CD4-positive, CD25-positive, alpha-beta regulatory T cell (primary cell): ENCODE data around the gene VPS9D1. TPM values are rescaled to one million over a fixed set of nuclear protein-coding genes. Genes with fewer than 3 reads are reported as not detected.

Experiments used
- ATAC-seq, 2 donors: fragments of 150-1000 bp; cut with Tn5 transposase; one replicate each; pipeline ENCODE4 v1.10.0; 2021; ENCODE audit warnings: low read depth in 2 of 2, moderate number of reproducible peaks in 2 of 2, moderate library complexity in 1 of 2
- DNase-seq, 3 donors: peaks; one replicate each; pipeline versions ENCODE4 v3.0.0 to v3.0.0-alpha.2; 2012 to 2022; ENCODE audit warnings: mixed read lengths in 1 of 3
- H3K27ac ChIP-seq: one replicate; pipeline ENCODE4 v1.7.0; 2013; ENCODE audit warnings: mild to moderate bottlenecking, low read length; ENCODE audit not compliant: insufficient read depth, poor library complexity, severe bottlenecking
- H3K27me3 ChIP-seq: one replicate; pipeline ENCODE4 v1.7.0; 2013; ENCODE audit warnings: low read length; ENCODE audit not compliant: control insufficient read depth, insufficient read depth
- H3K36me3 ChIP-seq: one replicate; pipeline ENCODE4 v1.7.0; 2013; ENCODE audit warnings: mild to moderate bottlenecking, low read length, moderate library complexity; ENCODE audit not compliant: control insufficient read depth, insufficient read depth
- H3K4me1 ChIP-seq: 2 replicates; pipeline ENCODE4 v1.7.0; 2013; ENCODE audit warnings: mild to moderate bottlenecking, low read length; ENCODE audit not compliant: insufficient read depth, control insufficient read depth, poor library complexity, severe bottlenecking
- H3K4me3 ChIP-seq: one replicate; pipeline ENCODE4 v1.7.0; 2013; ENCODE audit warnings: low read depth, mild to moderate bottlenecking, low read length, moderate library complexity
- H3K9me3 ChIP-seq, 2 experiments: 1 replicate in 1 of 2; 2 replicates in 1 of 2; pipeline ENCODE4 v1.7.0; 2013; ENCODE audit warnings: low read length in 2 of 2, mild to moderate bottlenecking in 1 of 2, moderate library complexity in 1 of 2; ENCODE audit not compliant: control insufficient read depth in 2 of 2
- H3K27ac Mint-ChIP-seq, 3 donors: one replicate each; pipeline ENCODE4 v1.8.0; 2020 to 2022; ENCODE audit warnings: mild to moderate bottlenecking in 3 of 3, mixed read lengths in 3 of 3, moderate library complexity in 2 of 3
- H3K27me3 Mint-ChIP-seq: one replicate; pipeline ENCODE4 v1.8.0; 2022; ENCODE audit warnings: mild to moderate bottlenecking, mixed read lengths
- H3K36me3 Mint-ChIP-seq: one replicate; pipeline ENCODE4 v1.8.0; 2020; ENCODE audit warnings: mixed read lengths
- H3K4me1 Mint-ChIP-seq, 4 donors: one replicate each; pipeline ENCODE4 v1.8.0; 2020 to 2022; ENCODE audit warnings: mixed read lengths in 4 of 4, mild to moderate bottlenecking in 1 of 4
- H3K4me3 Mint-ChIP-seq, 4 donors: one replicate each; pipeline ENCODE4 v1.8.0; 2020 to 2022; ENCODE audit warnings: mild to moderate bottlenecking in 4 of 4, mixed read lengths in 4 of 4, moderate library complexity in 3 of 4
- H3K9me3 Mint-ChIP-seq, 7 donors: one replicate each; pipeline ENCODE4 v1.8.0; 2020 to 2022; ENCODE audit warnings: mixed read lengths in 7 of 7, mild to moderate bottlenecking in 3 of 7, moderate library complexity in 2 of 7
- polyA plus RNA-seq, 4 donors: library from polyadenylated mRNA; unstranded; fragments of 300-500 nt; fragmentation: Illumina TruSeq; gene quantifications; one replicate each; pipeline ENCODE4 v1.2.3, GENCODE V29; 2021
- total RNA-seq: library from RNA; stranded (reverse); gene quantifications from one replicate; pipeline ENCODE4 v1.2.3, GENCODE V29; 2022

Gene VPS9D1
- total and polyA plus RNA-seq, 5 donors from 2014 or later = 0.13 to 22.0 (median 0.35) TPM

DNA sequence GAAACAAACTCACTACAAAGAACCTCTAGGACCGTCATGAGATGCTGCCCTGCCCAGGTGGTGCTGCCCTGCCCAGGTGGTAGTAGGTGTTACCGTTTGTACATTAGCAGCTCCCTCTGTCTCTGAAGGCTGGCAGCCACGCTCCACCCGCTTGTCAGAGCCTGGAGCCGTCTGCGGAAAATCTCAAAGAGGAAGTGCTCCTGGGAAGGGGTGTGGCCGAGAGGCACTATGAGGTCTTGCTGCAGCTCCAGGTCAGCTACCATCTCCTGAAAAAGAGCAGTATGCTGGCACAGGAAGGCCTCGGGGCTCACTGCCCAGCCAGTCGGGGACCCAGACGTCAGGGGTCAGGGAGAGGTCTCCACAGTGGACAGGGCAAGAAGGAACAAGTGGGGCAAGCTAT is 28.9 kb upstream of the VPS9D1 start:
- Mint-ChIP-seq H3K4me1 (peaks cover 0 to 17% (median 3%) of the 10 kb centered on the region in 4 donors), H3K9me3 (peaks cover 0 to 1% (median 0%) of the 10 kb centered on the region in 7 donors), H3K4me3 (no peak overlapping the region), H3K27me3 (no peaks in the 10 kb centered on the region), H3K27ac (peak overlapping the region; percentile 62 to 96 (median 69)), H3K36me3 (peaks cover 4% of the 10 kb centered on the region)
- ATAC-seq (no peak), DNase-seq (no peak)
- Histone ChIP-seq H3K27me3 (no peaks in the 10 kb centered on the region), H3K36me3 (peaks cover 39% of the 10 kb centered on the region), H3K4me3 (no peak overlapping the region), H3K4me1 (no peaks in the 10 kb centered on the region), H3K9me3 (no peaks in the 10 kb centered on the region), H3K27ac (no peak overlapping the region)

DNA sequence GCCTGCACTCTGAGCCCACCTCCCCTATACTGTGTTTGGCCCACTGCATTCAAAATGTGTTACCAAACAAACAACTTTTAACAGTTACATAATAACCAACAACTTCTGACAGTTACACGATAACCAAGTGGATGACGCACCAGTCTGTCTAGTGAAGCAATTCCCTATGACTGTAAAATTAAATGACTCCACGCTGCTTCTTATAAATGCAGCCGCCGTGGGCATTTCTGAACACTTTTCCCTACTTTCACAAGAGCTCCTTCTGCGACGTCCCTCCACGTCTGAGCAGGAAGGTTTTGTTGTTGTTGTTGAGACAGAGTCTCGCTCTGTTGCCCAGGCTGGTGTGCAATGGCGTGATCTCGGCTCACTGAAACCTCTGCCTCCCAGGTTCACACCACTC is 28.2 kb upstream of the VPS9D1 start:
- Histone ChIP-seq H3K4me1 (no peaks in the 10 kb centered on the region), H3K36me3 (peaks cover 43% of the 10 kb centered on the region), H3K27ac (no peak overlapping the region), H3K27me3 (no peaks in the 10 kb centered on the region), H3K9me3 (no peaks in the 10 kb centered on the region), H3K4me3 (no peak overlapping the region)
- no peaks in the 10 kb centered on the region for H3K27me3 Mint-ChIP-seq
- peaks cover 0 to 1% (median 0%) of the 10 kb centered on the region in 7 donors for H3K9me3 Mint-ChIP-seq
- DNase-seq = no peak
- no peak for ATAC-seq
- H3K4me3 Mint-ChIP-seq = no peak overlapping the region
- peak overlapping the region in 1 of 3 donors; percentile 69 for H3K27ac Mint-ChIP-seq
- peaks cover 4% of the 10 kb centered on the region for H3K36me3 Mint-ChIP-seq
- peaks cover 0 to 14% (median 5%) of the 10 kb centered on the region in 4 donors for H3K4me1 Mint-ChIP-seq

DNA sequence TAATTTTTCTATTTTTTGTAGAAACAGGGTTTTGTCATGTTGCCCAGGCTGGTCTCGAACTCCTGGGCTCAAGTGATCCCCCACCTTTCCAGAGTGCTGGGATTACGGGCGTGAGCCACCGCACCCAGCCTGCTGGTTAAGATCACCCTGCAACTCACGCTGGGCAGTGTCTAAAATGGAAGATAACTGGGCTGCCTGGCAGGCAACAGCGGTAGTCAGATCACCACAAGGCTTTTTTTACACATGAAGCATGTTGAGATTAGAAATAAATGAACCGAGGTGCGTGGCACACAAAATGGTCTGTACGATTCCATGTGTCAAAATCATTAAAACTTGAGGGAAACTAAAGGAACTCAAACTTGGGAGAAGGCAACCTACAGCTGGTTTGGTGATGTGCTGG is 27.4 kb upstream of the VPS9D1 start:
- no peaks in the 10 kb centered on the region for H3K4me1 ChIP-seq
- ATAC-seq (no peak), DNase-seq (no peak)
- H3K36me3 Mint-ChIP-seq = peaks cover 4% of the 10 kb centered on the region
- no peaks in the 10 kb centered on the region for H3K9me3 ChIP-seq
- peaks cover 0 to 1% (median 0%) of the 10 kb centered on the region in 7 donors for H3K9me3 Mint-ChIP-seq
- peaks cover 43% of the 10 kb centered on the region for H3K36me3 ChIP-seq
- H3K4me3 ChIP-seq = no peak overlapping the region
- peaks cover 0 to 10% (median 5%) of the 10 kb centered on the region in 4 donors for H3K4me1 Mint-ChIP-seq
- no peak overlapping the region for H3K27ac ChIP-seq
- peak overlapping the region in 1 of 3 donors; percentile 35 for H3K27ac Mint-ChIP-seq
- no peaks in the 10 kb centered on the region for H3K27me3 ChIP-seq
- H3K27me3 Mint-ChIP-seq = no peaks in the 10 kb centered on the region
- no peak overlapping the region for H3K4me3 Mint-ChIP-seq

DNA sequence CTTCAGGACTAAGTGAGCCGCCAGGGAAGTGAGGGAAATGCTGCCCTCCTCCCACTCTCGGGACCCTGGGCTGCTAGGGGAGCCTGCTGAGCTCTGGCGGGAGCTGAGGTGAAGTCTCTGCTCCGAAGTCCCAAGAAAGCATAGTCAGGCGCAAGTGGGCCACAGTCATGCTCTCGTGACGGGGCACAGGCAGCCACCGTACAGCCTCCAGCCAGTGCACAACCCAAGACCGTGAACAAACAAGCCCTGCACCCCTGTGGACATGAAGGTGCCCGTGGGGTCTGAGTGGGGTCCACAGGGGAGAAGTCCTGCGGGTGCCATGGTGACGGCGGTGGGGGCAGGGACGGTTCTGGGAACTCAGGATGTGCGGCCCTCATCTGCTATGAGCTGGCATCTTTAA is 25.3 kb upstream of the VPS9D1 start:
- no peak overlapping the region for H3K4me3 Mint-ChIP-seq
- H3K36me3 ChIP-seq = peaks cover 46% of the 10 kb centered on the region
- no peaks in the 10 kb centered on the region for H3K27me3 Mint-ChIP-seq

DNA sequence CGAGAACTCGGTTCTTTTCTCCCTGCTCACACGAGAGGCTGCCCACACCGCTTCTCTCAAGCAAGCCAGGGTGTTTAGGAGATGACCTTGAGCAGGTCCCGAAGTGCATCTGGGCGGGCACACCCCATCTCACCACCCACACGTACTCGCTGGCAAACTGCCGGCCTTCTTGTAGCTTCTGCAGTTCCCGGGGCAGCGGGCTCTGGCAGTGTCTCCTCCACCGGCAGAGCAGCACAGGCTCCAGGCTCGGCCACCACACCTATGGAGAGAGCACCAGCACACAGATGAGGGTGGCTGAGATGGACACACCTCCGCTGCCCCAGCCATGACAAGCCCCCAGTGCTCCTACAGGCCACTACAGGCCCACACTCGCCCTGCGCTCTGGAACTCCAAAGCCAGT is 24.1 kb upstream of the VPS9D1 start:
- Mint-ChIP-seq H3K4me3 (no peak overlapping the region), H3K27ac (no peak overlapping the region), H3K9me3 (peaks cover 0 to 1% (median 0%) of the 10 kb centered on the region in 7 donors), H3K36me3 (peaks cover 4% of the 10 kb centered on the region), H3K27me3 (no peaks in the 10 kb centered on the region), H3K4me1 (peaks cover 0 to 17% (median 3%) of the 10 kb centered on the region in 4 donors)
- Histone ChIP-seq H3K36me3 (peaks cover 52% of the 10 kb centered on the region), H3K27ac (no peak overlapping the region), H3K4me3 (no peak overlapping the region), H3K4me1 (no peaks in the 10 kb centered on the region), H3K9me3 (no peaks in the 10 kb centered on the region), H3K27me3 (no peaks in the 10 kb centered on the region)
- DNase-seq = no peak
- ATAC-seq = no peak

More for the DNA sequence above, 25.3 kb upstream of the VPS9D1 start:
- H3K36me3 Mint-ChIP-seq = peaks cover 4% of the 10 kb centered on the region
- Histone ChIP-seq H3K9me3 (no peaks in the 10 kb centered on the region), H3K27ac (no peak overlapping the region), H3K4me1 (no peaks in the 10 kb centered on the region), H3K4me3 (no peak overlapping the region), H3K27me3 (no peaks in the 10 kb centered on the region)
- H3K9me3 Mint-ChIP-seq = peaks cover 0 to 1% (median 0%) of the 10 kb centered on the region in 7 donors
- peaks cover 0 to 14% (median 4%) of the 10 kb centered on the region in 4 donors for H3K4me1 Mint-ChIP-seq
- DNase-seq (no peak), ATAC-seq (no peak)
- no peak overlapping the region for H3K27ac Mint-ChIP-seq

DNA sequence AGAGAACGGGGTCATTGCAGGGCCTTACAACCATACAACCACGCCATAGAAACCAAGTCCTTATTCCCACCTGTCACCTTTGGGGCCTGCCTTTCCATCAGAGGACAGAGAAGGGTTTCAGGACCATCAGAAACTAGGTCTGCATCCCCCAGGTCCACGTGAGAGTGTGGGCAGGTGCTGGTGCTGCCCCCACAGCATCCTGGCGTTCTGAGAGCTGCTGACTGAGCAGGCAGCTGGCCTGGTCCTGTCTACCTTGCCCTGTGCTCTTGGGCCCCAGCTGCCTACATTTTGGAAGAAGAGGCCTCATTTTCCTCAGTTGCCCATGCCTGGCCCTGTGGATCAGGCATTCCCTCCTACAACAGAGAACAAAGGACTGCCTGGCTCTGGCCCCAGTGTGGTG is 22.2 kb upstream of the VPS9D1 start:
- peaks cover under 1% of the 10 kb centered on the region for H3K36me3 Mint-ChIP-seq
- H3K9me3 Mint-ChIP-seq = no peaks in the 10 kb centered on the region
- Histone ChIP-seq H3K4me3 (no peak overlapping the region), H3K27me3 (no peaks in the 10 kb centered on the region), H3K27ac (no peak overlapping the region), H3K9me3 (no peaks in the 10 kb centered on the region), H3K4me1 (no peaks in the 10 kb centered on the region), H3K36me3 (peaks cover 55% of the 10 kb centered on the region)
- H3K27ac Mint-ChIP-seq = peak overlapping the region; percentile 71 to 89 (median 88)
- DNase-seq (no peak), ATAC-seq (no peak)
- no peaks in the 10 kb centered on the region for H3K27me3 Mint-ChIP-seq
- H3K4me3 Mint-ChIP-seq = no peak overlapping the region
- H3K4me1 Mint-ChIP-seq = peaks cover 0 to 22% (median 4%) of the 10 kb centered on the region in 4 donors

DNA sequence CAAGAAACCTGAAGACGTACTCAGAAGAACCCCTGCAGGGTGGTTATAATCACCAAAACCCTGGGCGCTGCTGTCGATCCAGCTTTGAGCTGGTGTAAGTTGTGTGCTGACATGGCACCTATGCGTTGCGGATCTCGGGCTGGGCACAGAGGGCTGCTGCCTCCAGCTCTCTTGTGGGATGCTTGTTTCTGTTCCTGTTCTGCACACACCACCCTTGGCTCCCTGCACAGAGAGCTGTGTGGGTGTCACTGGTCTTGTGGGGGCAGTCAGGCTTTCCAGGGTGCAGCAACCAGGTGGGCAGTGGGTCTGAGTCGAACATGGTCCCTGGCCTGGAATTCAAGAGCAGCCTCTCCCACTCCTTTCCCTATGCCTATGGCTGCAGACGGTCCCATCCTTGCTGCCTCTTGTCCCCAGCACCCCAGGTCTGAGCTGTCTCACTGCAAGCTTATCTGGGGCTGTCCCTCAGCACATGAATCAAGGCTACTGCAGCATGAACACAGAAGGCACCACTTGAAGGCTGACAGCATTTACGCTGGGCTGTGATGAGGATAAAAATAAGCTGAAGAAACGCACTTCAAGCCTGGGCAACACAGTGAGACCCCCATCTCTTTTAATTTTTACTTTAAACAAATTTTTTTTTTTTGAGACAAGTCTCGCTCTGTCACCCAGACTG is 20.8 kb upstream of the VPS9D1 start:
- Histone ChIP-seq H3K27me3 (no peaks in the 10 kb centered on the region), H3K27ac (no peak overlapping the region), H3K36me3 (peaks cover 64% of the 10 kb centered on the region), H3K9me3 (no peaks in the 10 kb centered on the region), H3K4me1 (peaks cover 13% of the 10 kb centered on the region), H3K4me3 (no peak overlapping the region)
- Mint-ChIP-seq H3K36me3 (peaks cover 8% of the 10 kb centered on the region), H3K4me3 (no peak overlapping the region), H3K27ac (peak overlapping the region in 2 of 3 donors; percentile 67 to 68), H3K27me3 (no peaks in the 10 kb centered on the region), H3K4me1 (peaks cover 0 to 37% (median 14%) of the 10 kb centered on the region in 4 donors), H3K9me3 (no peaks in the 10 kb centered on the region)
- ATAC-seq = no peak
- no peak for DNase-seq

DNA sequence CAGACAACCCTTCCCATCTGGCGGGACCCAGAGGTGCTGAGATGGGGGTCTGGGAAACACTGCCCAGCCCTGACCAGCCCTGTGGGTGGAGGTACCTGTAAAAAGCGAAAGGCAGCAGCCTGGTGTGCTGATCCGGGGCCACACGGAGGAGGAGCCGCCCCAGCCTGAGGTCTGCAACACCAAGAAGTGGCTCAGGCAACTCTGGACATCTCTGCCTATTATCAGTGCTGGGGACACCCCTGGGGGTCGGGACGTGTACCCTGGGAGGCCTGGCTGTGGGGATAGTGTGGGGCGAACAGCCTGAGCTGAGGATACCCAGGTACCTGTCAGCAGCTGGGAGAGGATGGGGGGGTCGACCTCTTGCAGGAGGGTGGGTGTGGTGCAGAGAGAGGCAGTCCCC is 18.7 kb upstream of the VPS9D1 start:
- Histone ChIP-seq H3K27ac (no peak overlapping the region), H3K9me3 (no peaks in the 10 kb centered on the region), H3K4me3 (no peak overlapping the region), H3K36me3 (peaks cover 73% of the 10 kb centered on the region), H3K4me1 (peaks cover 20% of the 10 kb centered on the region), H3K27me3 (no peaks in the 10 kb centered on the region)
- Mint-ChIP-seq H3K4me1 (peaks cover 0 to 50% (median 20%) of the 10 kb centered on the region in 4 donors), H3K27ac (no peak overlapping the region), H3K27me3 (no peaks in the 10 kb centered on the region), H3K4me3 (no peak overlapping the region), H3K36me3 (peaks cover 17% of the 10 kb centered on the region), H3K9me3 (no peaks in the 10 kb centered on the region)
- DNase-seq (no peak), ATAC-seq (no peak)
